Neural cell (in vitro differentiated cells): ENCODE measurements around the gene AK2. TPM values are rescaled to one million over a fixed set of nuclear protein-coding genes. Genes with fewer than 3 reads are reported as not detected.

ENCODE experiments used
- H2AFZ ChIP-seq: fragments of 200-600, 300-800 bp; sonication (generic), shearing (Covaris generic); 2 replicates; pipeline ENCODE4 v1.6.0; 2014; ENCODE audit warnings: low read depth, mild to moderate bottlenecking, antibody characterized with exemption, low read length, moderate library complexity
- H3F3A ChIP-seq: fragments of 200-600 bp; shearing (Covaris generic); 2 replicates; pipeline ENCODE4 v1.6.1; 2016; ENCODE audit warnings: mild to moderate bottlenecking, moderate library complexity, mixed read lengths, antibody characterized with exemption, low read length; ENCODE audit not compliant: insufficient read depth, poor library complexity, severe bottlenecking
- H3K27ac ChIP-seq: fragments of 200-600, 300-800 bp; sonication (generic), shearing (Covaris generic); 2 replicates; pipeline ENCODE4 v1.5.1; 2014; ENCODE audit warnings: mild to moderate bottlenecking, low read length, moderate library complexity
- H3K27me3 ChIP-seq: fragments of 300-800, 200-600 bp; sonication (generic), shearing (Covaris generic); 2 replicates; pipeline ENCODE4 v1.6.0; 2014; ENCODE audit warnings: mild to moderate bottlenecking, low read depth, low read length, moderate library complexity; ENCODE audit not compliant: insufficient read depth
- H3K36me3 ChIP-seq: fragments of 300-800, 200-600 bp; sonication (generic), shearing (Covaris generic); 2 replicates; pipeline ENCODE4 v1.5.1; 2014; ENCODE audit warnings: mild to moderate bottlenecking, antibody characterized with exemption, low read length, moderate library complexity; ENCODE audit not compliant: insufficient read depth
- H3K4me2 ChIP-seq: fragments of 300-800, 200-600 bp; sonication (generic), shearing (Covaris generic); 2 replicates; pipeline ENCODE4 v1.6.0; 2014; ENCODE audit warnings: mild to moderate bottlenecking, low read length
- H3K4me3 ChIP-seq: fragments of 300-800, 200-600 bp; sonication (generic), shearing (Covaris generic); 2 replicates; pipeline ENCODE4 v1.5.1; 2014; ENCODE audit warnings: mild to moderate bottlenecking, low read length, moderate library complexity
- H3K79me2 ChIP-seq: fragments of 200-600 bp; shearing (Covaris generic); replicated peaks from 2 replicates; pipeline ENCODE4 v1.6.0; 2014; ENCODE audit warnings: mild to moderate bottlenecking, low read length, moderate library complexity; ENCODE audit not compliant: insufficient read depth
- H3K9ac ChIP-seq: fragments of 300-800, 200-600 bp; sonication (generic), shearing (Covaris generic); 2 replicates; pipeline ENCODE4 v1.6.1; 2016; ENCODE audit warnings: mild to moderate bottlenecking, low read length, mixed read lengths
- H3K9me2 ChIP-seq: fragments of 200-600 bp; shearing (Covaris generic); 2 replicates; pipeline ENCODE4 v1.6.1; 2016; ENCODE audit warnings: mild to moderate bottlenecking, low read length, mixed read lengths; ENCODE audit not compliant: insufficient read depth
- H3K9me3 ChIP-seq: fragments of 200-600, 300-800 bp; sonication (generic), shearing (Covaris generic); 2 replicates; pipeline ENCODE4 v1.6.1; 2016; ENCODE audit warnings: mild to moderate bottlenecking, mixed run types, low read length, moderate library complexity, mixed read lengths
- H4K20me1 ChIP-seq: fragments of 200-600 bp; shearing (Covaris generic); 2 replicates; pipeline ENCODE4 v1.6.1; 2016; ENCODE audit warnings: mild to moderate bottlenecking, mixed run types; ENCODE audit not compliant: insufficient read depth
- EP300 ChIP-seq: fragments of 450-650 bp; conservative IDR thresholded peaks from 2 replicates; pipeline ENCODE4 v1.6.1; 2014; ENCODE audit warnings: antibody characterized with exemption, mild to moderate bottlenecking, moderate library complexity; ENCODE audit not compliant: poor library complexity, severe bottlenecking
- EZH2 ChIP-seq: fragments of 200-600, 300-800 bp; shearing (Covaris generic), sonication (generic); IDR thresholded peaks from 2 replicates; pipeline ENCODE4 v1.6.1; 2014; ENCODE audit warnings: antibody characterized with exemption, low read length, borderline replicate concordance, mild to moderate bottlenecking; ENCODE audit not compliant: insufficient read depth, poor library complexity, severe bottlenecking
- MXI1 ChIP-seq: fragments of 450-650 bp; conservative IDR thresholded peaks from 2 replicates; pipeline ENCODE4 v1.6.1; 2014; ENCODE audit warnings: antibody characterized with exemption, mild to moderate bottlenecking; ENCODE audit not compliant: poor library complexity, severe bottlenecking
- POLR2AphosphoS5 ChIP-seq: IDR thresholded peaks from 2 replicates; pipeline ENCODE4 v1.6.1; 2012
- RAD21 ChIP-seq: fragments of 450-650 bp; conservative IDR thresholded peaks from 2 replicates; pipeline ENCODE4 v1.6.1; 2014; ENCODE audit warnings: antibody characterized with exemption, mild to moderate bottlenecking, moderate library complexity
- SMC3 ChIP-seq: fragments of 450-650 bp; conservative IDR thresholded peaks from 2 replicates; pipeline ENCODE4 v1.6.1; 2014; ENCODE audit warnings: antibody characterized with exemption, mild to moderate bottlenecking, moderate library complexity; ENCODE audit not compliant: poor library complexity
- TAF1 ChIP-seq: IDR thresholded peaks from 2 replicates; pipeline ENCODE4 v1.6.1; 2012; ENCODE audit warnings: low read depth
- polyA plus RNA-seq: library from polyadenylated mRNA; depleted of rRNA; stranded (reverse); fragments of >200 nt; gene quantifications from 2 replicates; pipeline ENCODE4 v1.2.3, GENCODE V29; 2014
- TF ChIP-seq, protein P1 (sequence below): fragments of 450-650 bp; IDR thresholded peaks from 2 replicates; pipeline ENCODE4 v1.5.1; 2014; ENCODE audit warnings: antibody characterized with exemption, mild to moderate bottlenecking, moderate library complexity; ENCODE audit not compliant: poor library complexity, severe bottlenecking
- TF ChIP-seq, protein P2 (sequence below): IDR thresholded peaks from 2 replicates; pipeline ENCODE4 v1.6.1; 2012; ENCODE audit warnings: borderline replicate concordance

AK2 gene
- polyA plus RNA-seq, 1 donor from 2014 or later = 107 TPM

DNA sequence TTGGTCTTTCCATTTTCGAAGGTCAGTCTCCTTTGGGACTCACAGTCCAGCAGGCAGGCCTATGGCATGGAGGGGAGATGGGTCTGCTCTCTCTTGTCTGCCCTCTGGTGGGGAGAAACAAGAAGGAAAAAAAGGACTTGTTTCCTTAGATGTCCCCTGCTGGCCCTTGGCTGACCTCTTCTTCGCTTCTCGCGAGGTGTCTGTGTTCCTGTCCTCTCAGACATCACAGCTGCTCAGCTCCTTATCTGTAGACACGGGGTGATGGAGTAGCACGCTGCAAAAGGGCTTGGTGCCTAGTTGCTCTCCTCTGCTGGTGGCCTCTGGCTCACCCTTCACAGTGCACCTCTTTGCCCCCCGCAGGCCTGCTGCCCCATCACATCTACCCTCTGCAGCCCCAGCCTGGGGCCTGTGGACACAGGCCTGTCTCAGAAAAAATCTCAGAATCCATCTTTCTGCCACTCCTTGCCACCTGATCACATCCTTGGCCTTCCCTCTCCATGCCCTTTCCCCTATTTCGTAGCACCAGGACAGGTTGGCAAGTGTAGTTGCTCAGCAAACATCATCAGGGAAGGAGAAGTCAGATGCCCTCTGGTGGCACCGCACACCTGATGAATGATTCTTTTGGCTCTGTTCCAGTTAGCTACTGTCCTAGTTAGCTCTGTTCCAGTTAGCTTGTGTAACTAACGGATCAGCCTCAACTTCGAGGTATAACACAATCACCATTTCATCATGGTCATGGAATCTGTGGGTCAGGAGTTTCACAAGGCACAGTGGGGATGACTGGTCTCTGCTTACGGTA is 18.7 kb upstream of the AK2 start:
- H3K4me2 ChIP-seq = no peak overlapping the region
- H3K9ac ChIP-seq = no peak overlapping the region
- H2AFZ ChIP-seq = no peak overlapping the region
- H3K27me3 ChIP-seq = no peaks in the 10 kb centered on the region
- no peak overlapping the region for H3K27ac ChIP-seq
- H3K79me2 ChIP-seq = no peaks in the 10 kb centered on the region
- H3K9me3 ChIP-seq = peaks cover 2% of the 10 kb centered on the region
- no peaks in the 10 kb centered on the region for H3K36me3 ChIP-seq
- no peak overlapping the region for H3K4me3 ChIP-seq
- H4K20me1 ChIP-seq = no peaks in the 10 kb centered on the region
- TF ChIP-seq MXI1 (no peak), EP300 (no peak), SMC3 (peak; percentile 64), RAD21 (no peak)
- TF ChIP-seq, protein P1, sequence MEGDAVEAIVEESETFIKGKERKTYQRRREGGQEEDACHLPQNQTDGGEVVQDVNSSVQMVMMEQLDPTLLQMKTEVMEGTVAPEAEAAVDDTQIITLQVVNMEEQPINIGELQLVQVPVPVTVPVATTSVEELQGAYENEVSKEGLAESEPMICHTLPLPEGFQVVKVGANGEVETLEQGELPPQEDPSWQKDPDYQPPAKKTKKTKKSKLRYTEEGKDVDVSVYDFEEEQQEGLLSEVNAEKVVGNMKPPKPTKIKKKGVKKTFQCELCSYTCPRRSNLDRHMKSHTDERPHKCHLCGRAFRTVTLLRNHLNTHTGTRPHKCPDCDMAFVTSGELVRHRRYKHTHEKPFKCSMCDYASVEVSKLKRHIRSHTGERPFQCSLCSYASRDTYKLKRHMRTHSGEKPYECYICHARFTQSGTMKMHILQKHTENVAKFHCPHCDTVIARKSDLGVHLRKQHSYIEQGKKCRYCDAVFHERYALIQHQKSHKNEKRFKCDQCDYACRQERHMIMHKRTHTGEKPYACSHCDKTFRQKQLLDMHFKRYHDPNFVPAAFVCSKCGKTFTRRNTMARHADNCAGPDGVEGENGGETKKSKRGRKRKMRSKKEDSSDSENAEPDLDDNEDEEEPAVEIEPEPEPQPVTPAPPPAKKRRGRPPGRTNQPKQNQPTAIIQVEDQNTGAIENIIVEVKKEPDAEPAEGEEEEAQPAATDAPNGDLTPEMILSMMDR = peak; percentile 49
- H3K9me2 ChIP-seq = no peaks in the 10 kb centered on the region
- no peaks in the 10 kb centered on the region for H3F3A ChIP-seq

DNA sequence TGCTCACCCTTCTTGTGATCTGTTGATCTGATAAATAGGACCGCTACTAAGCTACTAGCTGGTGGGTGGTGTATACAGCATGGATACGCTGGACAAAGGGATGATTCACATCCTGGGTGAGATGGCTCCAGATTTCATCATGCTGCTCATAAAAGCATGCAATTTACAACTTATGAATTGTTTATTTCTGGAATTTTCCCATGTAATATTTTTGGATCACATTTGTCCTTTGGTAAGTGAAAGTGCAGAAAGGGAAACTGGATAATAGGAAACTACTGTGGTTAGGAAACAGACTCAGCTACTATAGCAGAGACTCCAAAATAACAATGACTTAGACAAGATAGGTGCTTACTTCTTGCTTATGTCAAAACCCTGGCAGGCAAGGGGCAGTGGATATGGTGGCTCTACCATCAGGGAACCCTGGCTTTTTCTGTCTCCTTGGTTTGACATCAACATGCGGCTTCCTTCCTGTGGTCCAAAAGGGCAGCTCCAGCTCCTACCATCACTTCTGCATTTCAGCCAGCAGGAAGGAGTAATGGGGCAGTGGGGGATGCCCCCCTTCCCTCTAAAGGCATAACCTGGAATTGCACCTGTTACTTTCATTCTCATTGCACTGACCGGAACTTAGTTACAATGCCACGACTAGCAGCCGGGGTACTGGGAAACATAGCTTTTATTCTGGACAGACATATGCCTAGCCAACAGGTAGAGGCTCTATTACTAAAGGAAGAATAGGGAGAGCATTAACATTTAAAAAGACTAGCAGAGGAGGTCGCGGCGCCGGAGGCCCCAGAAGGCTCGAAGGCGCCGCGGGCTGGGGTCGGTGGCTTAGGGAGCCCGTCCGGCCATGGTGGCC is 13.8 kb upstream of the AK2 start:
- no peaks in the 10 kb centered on the region for H3K27me3 ChIP-seq
- no peak overlapping the region for H3K9ac ChIP-seq
- no peak overlapping the region for H3K4me3 ChIP-seq
- H2AFZ ChIP-seq = no peak overlapping the region
- no peaks in the 10 kb centered on the region for H3F3A ChIP-seq
- H3K9me2 ChIP-seq = no peaks in the 10 kb centered on the region
- no peaks in the 10 kb centered on the region for H4K20me1 ChIP-seq
- H3K9me3 ChIP-seq = peaks cover 3% of the 10 kb centered on the region
- H3K79me2 ChIP-seq = no peaks in the 10 kb centered on the region
- no peaks in the 10 kb centered on the region for H3K36me3 ChIP-seq
- no peak overlapping the region for H3K27ac ChIP-seq
- TF ChIP-seq, protein P1 = no peak
- TF ChIP-seq RAD21 = no peak
- no peak overlapping the region for H3K4me2 ChIP-seq

DNA sequence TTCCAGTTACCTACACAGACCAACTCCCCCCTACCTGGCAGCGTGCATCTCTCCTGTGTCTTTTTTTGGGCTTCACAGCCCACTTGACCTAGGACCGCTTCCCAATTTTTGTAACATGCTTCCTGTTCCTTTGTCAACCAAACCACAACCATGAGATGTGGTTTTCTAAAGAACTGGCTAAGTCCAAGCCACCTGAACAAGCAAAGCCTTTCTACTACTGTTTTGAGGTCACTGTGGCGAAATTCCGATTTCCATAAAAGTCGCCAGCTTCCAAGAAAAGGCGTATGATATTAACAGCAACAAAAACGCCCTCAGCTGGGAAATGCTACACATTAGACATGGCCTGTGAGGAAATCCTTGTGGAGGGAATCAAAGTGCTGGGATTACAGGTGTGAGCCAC is 12.7 kb upstream of the AK2 start:
- Histone ChIP-seq H3K36me3 (no peaks in the 10 kb centered on the region), H3K4me3 (no peak overlapping the region), H3K27ac (no peak overlapping the region), H2AFZ (no peak overlapping the region), H3F3A (no peaks in the 10 kb centered on the region), H3K9me2 (no peaks in the 10 kb centered on the region), H4K20me1 (no peaks in the 10 kb centered on the region), H3K4me2 (no peak overlapping the region), H3K27me3 (no peaks in the 10 kb centered on the region), H3K9me3 (peaks cover 3% of the 10 kb centered on the region), H3K79me2 (no peaks in the 10 kb centered on the region), H3K9ac (no peak overlapping the region)
- TF ChIP-seq EP300 (no peak), RAD21 (no peak), MXI1 (no peak), SMC3 (no peak), POLR2AphosphoS5 (no peak), EZH2 (no peak), TAF1 (no peak)
- TF ChIP-seq, protein P2, sequence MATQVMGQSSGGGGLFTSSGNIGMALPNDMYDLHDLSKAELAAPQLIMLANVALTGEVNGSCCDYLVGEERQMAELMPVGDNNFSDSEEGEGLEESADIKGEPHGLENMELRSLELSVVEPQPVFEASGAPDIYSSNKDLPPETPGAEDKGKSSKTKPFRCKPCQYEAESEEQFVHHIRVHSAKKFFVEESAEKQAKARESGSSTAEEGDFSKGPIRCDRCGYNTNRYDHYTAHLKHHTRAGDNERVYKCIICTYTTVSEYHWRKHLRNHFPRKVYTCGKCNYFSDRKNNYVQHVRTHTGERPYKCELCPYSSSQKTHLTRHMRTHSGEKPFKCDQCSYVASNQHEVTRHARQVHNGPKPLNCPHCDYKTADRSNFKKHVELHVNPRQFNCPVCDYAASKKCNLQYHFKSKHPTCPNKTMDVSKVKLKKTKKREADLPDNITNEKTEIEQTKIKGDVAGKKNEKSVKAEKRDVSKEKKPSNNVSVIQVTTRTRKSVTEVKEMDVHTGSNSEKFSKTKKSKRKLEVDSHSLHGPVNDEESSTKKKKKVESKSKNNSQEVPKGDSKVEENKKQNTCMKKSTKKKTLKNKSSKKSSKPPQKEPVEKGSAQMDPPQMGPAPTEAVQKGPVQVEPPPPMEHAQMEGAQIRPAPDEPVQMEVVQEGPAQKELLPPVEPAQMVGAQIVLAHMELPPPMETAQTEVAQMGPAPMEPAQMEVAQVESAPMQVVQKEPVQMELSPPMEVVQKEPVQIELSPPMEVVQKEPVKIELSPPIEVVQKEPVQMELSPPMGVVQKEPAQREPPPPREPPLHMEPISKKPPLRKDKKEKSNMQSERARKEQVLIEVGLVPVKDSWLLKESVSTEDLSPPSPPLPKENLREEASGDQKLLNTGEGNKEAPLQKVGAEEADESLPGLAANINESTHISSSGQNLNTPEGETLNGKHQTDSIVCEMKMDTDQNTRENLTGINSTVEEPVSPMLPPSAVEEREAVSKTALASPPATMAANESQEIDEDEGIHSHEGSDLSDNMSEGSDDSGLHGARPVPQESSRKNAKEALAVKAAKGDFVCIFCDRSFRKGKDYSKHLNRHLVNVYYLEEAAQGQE = no peak
- TF ChIP-seq, protein P1 = no peak
